GM12878 (cell line): ENCODE measurements around the gene CEP295NL. TPM values are rescaled to one million over a fixed set of nuclear protein-coding genes. Genes with fewer than 3 reads are reported as not detected.

Experiments used
- ATAC-seq: fragments of 200-7000 bp; cut with Tn5 transposase; 3 replicates; pipeline ENCODE4 v1.9.1; 2020; ENCODE audit warnings: mild to moderate bottlenecking, moderate library complexity
- BruUV-seq: library from RNA; stranded (reverse); fragments of 400-500 nt; replicated peaks from 2 replicates; lab custom pipeline; 2021; lab: Mats Ljungman, UMichigan
- CTCF ChIA-PET: fragments of 300-600 bp; sonication (Branson Sonifier 250); formaldehyde crosslinking; extraction: SDS; loops from one replicate; lab custom pipeline; 2021; ENCODE audit warnings: inconsistent platforms; lab: Yijun Ruan, JAX
- POLR2A ChIA-PET: fragments of 350-600 bp; formaldehyde crosslinking; extraction: SDS; loops from one replicate; lab custom pipeline; 2021; ENCODE audit warnings: inconsistent platforms; lab: Charles Lee
- RAD21 ChIA-PET: fragments of 300-600 bp; sonication (Branson Sonifier 250); formaldehyde crosslinking; loops from one replicate; lab custom pipeline; 2023; ENCODE audit warnings: antibody characterized with exemption; ENCODE audit not compliant: unreplicated experiment; lab: Charles Lee
- SMC1A ChIA-PET: fragments of 300-600 bp; sonication (Branson Sonifier 250); formaldehyde crosslinking; loops from one replicate; lab custom pipeline; 2023; ENCODE audit not compliant: unreplicated experiment, uncharacterized antibody; lab: Charles Lee
- DNase-seq: peaks from one replicate; pipeline ENCODE4 v3.0.0-alpha.2; 2011; ENCODE audit warnings: low read depth, low spot score
- FAIRE-seq: peaks from 3 replicates; lab custom pipeline; 2011; peaks lifted over from hg19 to GRCh38; lab: Jason Lieb, UNC
- H2AFZ ChIP-seq: 2 replicates; pipeline ENCODE4 v1.6.0; 2011; ENCODE audit warnings: low read depth, low read length, control low read depth; ENCODE audit not compliant: control insufficient read depth
- H3K27ac ChIP-seq: 2 replicates; pipeline ENCODE4 v1.5.1; 2011; ENCODE audit warnings: control low read depth; ENCODE audit not compliant: control insufficient read depth, insufficient read depth
- H3K27me3 ChIP-seq, 2 experiments: replicated peaks in 1 of 2; 2 replicates each; pipeline versions ENCODE4 v1.6.0 to v1.6.1; 2011; ENCODE audit warnings: low read length in 1 of 2; ENCODE audit not compliant: control insufficient read depth in 2 of 2, insufficient read depth in 2 of 2
- H3K36me3 ChIP-seq, 2 experiments: 2 replicates each; pipeline ENCODE4 v1.5.1; 2011; ENCODE audit warnings: low read length in 1 of 2; ENCODE audit not compliant: control insufficient read depth in 2 of 2, insufficient read depth in 2 of 2
- H3K4me1 ChIP-seq: 2 replicates; pipeline ENCODE4 v1.6.1; 2011; ENCODE audit warnings: mild to moderate bottlenecking, low read length, moderate library complexity, mixed read lengths; ENCODE audit not compliant: control insufficient read depth, insufficient read depth
- H3K4me2 ChIP-seq: 2 replicates; pipeline ENCODE4 v1.6.0; 2011; ENCODE audit warnings: control low read depth; ENCODE audit not compliant: control insufficient read depth, insufficient read depth
- H3K4me3 ChIP-seq: fragments of 200-600 bp; sonication (generic); 2 replicates; pipeline ENCODE4 v1.5.1; 2016
- H3K79me2 ChIP-seq: 2 replicates; pipeline ENCODE4 v1.6.0; 2011; ENCODE audit warnings: low read length; ENCODE audit not compliant: control insufficient read depth, insufficient read depth
- H3K9ac ChIP-seq: 2 replicates; pipeline ENCODE4 v1.8.0; 2011; ENCODE audit warnings: low read length, control low read depth, mixed read lengths; ENCODE audit not compliant: control insufficient read depth, insufficient read depth
- H3K9me3 ChIP-seq: replicated peaks from 3 replicates; pipeline ENCODE4 v1.5.1; 2011; ENCODE audit warnings: mild to moderate bottlenecking, low read length; ENCODE audit not compliant: control insufficient read depth, insufficient read depth
- H4K20me1 ChIP-seq: 2 replicates; pipeline ENCODE4 v1.6.0; 2011; ENCODE audit not compliant: control insufficient read depth, insufficient read depth
- E2F8 ChIP-seq: fragments of 450-650 bp; IDR thresholded peaks from 2 replicates; pipeline ENCODE4 v1.6.1; 2018; ENCODE audit warnings: mild to moderate bottlenecking, low read depth, moderate library complexity; ENCODE audit not compliant: partially characterized antibody
- JUNB ChIP-seq: IDR thresholded peaks from 2 replicates; pipeline ENCODE4 v1.6.1; 2016; ENCODE audit warnings: antibody characterized with exemption, mild to moderate bottlenecking
- MYB ChIP-seq: fragments of 150-350 bp; IDR thresholded peaks from 2 replicates; pipeline ENCODE4 v1.6.1; 2014; ENCODE audit warnings: mild to moderate bottlenecking, low read depth, low read length, borderline replicate concordance
- PKNOX1 ChIP-seq: fragments of 450-650 bp; IDR thresholded peaks from 2 replicates; pipeline ENCODE4 v1.6.1; 2016; ENCODE audit warnings: mild to moderate bottlenecking
- RAD21 ChIP-seq: IDR thresholded peaks from 2 replicates; pipeline ENCODE4 v1.6.1; 2011; ENCODE audit warnings: mild to moderate bottlenecking, low read depth, low read length, moderate library complexity; ENCODE audit not compliant: insufficient read depth
- SPI1 ChIP-seq: IDR thresholded peaks from 2 replicates; pipeline ENCODE4 v1.6.1; 2011; ENCODE audit warnings: low read depth, mild to moderate bottlenecking, low read length, moderate library complexity, borderline replicate concordance; ENCODE audit not compliant: insufficient read depth
- SREBF2 ChIP-seq: IDR thresholded peaks from 2 replicates; pipeline ENCODE4 v1.6.1; 2012; ENCODE audit warnings: mild to moderate bottlenecking, low read length
- TBL1XR1 ChIP-seq: IDR thresholded peaks from 2 replicates; pipeline ENCODE4 v1.6.1; 2012; ENCODE audit warnings: low read depth, low read length, improper control_type of control experiment
- WRNIP1 ChIP-seq: IDR thresholded peaks from 2 replicates; pipeline ENCODE4 v1.6.1; 2011; ENCODE audit warnings: low read depth, low read length, improper control_type of control experiment, borderline replicate concordance
- WGBS: methylation state at CpG from one replicate; pipeline ENCODE4 v1.1.6; 2016; ENCODE audit warnings: low lambda C conversion rate; ENCODE audit not compliant: insufficient replicate concordance, insufficient coverage; ENCODE audit errors: missing lambda C conversion rate; 5-methylcytosine and 5-hydroxymethylcytosine counted together
- in situ Hi-C: fragments of 300-500 bp; cut with MboI; formaldehyde crosslinking; loops from 9 replicates; pipeline ENCODE4 v1.14.3; 2018; ENCODE audit warnings: mixed read lengths
- intact Hi-C: fragments of 100-400 bp; cut with micrococcal nuclease; formaldehyde crosslinking; loops from one replicate; pipeline ENCODE4 v1.14.2; 2022; ENCODE audit not compliant: unreplicated experiment
- polyA plus RNA-seq, 11 experiments: library from polyadenylated mRNA; depleted of rRNA in 4 of 11; unstranded in 6 of 11; stranded (reverse) in 5 of 11; fragments of >200 nt; fragmentation: Nextera tagmentation in 4 of 11; fragmentation: Illumina TruSeq in 1 of 11; extraction: Ambion mirVana in 4 of 11; extraction: Trizol in 1 of 11; gene quantifications; 1 replicate in 1 of 11; 2 replicates in 10 of 11; pipeline versions ENCODE4 v1.2.1 to v1.2.3, GENCODE V29; 2011 to 2016; ENCODE audit warnings: inconsistent platforms in 2 of 11, missing spikeins in 2 of 11, low read depth in 1 of 11
- total RNA-seq, 4 experiments: library from RNA; depleted of rRNA in 3 of 4; stranded (reverse); fragments of >200 nt in 3 of 4; fragmentation: Illumina TruSeq in 1 of 4; extraction: Trizol in 1 of 4; gene quantifications; 2 replicates each; pipeline versions ENCODE4 v1.2.1 to v1.2.3, GENCODE V29; 2013 to 2021
- TF ChIP-seq, protein P1 (sequence below), 3 experiments: IDR thresholded peaks in 2 of 3; conservative IDR thresholded peaks in 1 of 3; 2 replicates each; pipeline ENCODE4 v1.5.1; 2011; ENCODE audit warnings: low read depth in 3 of 3, low read length in 3 of 3, mild to moderate bottlenecking in 3 of 3, control low read depth in 2 of 3, moderate library complexity in 2 of 3, inconsistent platforms in 1 of 3, mixed read lengths in 1 of 3; ENCODE audit not compliant: control insufficient read depth in 2 of 3, insufficient read depth in 1 of 3; ENCODE audit errors: extremely low read depth in 1 of 3
- TF ChIP-seq, protein P2 (sequence below): fragments of 450-650 bp; IDR thresholded peaks from 2 replicates; pipeline ENCODE4 v1.6.1; 2017; ENCODE audit warnings: mild to moderate bottlenecking, moderate library complexity

Gene CEP295NL
- total and polyA plus RNA-seq, 10 of the 15 experiments (the other 5 are each of a cell fraction or from before 2014, with no cell fraction given) = not detected

GRCh38 chr17:78891406-78892061, 11.5 kb downstream of the CEP295NL start:
- ChIA-PET CTCF (interaction anchor here (0.8 to 1.4 kb wide), 2 partner anchors 24 to 80 kb away, joined by 3 read pairs; no protein-coding TSS in a partner anchor), POLR2A (no interaction called here), RAD21 (no interaction called here), SMC1A (interaction anchor here (1.4 kb wide), 1 partner anchor 8 kb away, joined by 3 read pairs; no protein-coding TSS in a partner anchor)
- Histone ChIP-seq H3K4me2 (no peak overlapping the region), H3K27me3 (0 out of 4 replicates have a peak, but pooled peaks cover 0 to 2% of the 10 kb centered on the region in 2 experiments), H4K20me1 (no peaks in the 10 kb centered on the region), H3K4me1 (peaks cover 22% of the 10 kb centered on the region), H3K9ac (no peak overlapping the region), H3K36me3 (no peaks in the 10 kb centered on the region), H3K79me2 (no peaks in the 10 kb centered on the region), H2AFZ (no peak overlapping the region), H3K27ac (no peak overlapping the region), H3K4me3 (no peak overlapping the region), H3K9me3 (no peaks in the 10 kb centered on the region)
- ATAC-seq (no peak), FAIRE-seq (no peak), DNase-seq (no peak)
- BruUV-seq = no TSS peak
- 55% methylated on average over 19 of the region's 21 CpGs for WGBS
- in situ Hi-C loops (no loop called here), intact Hi-C loops (no loop called here)
- TF ChIP-seq PKNOX1 = no peak
- TF ChIP-seq, protein P1, sequence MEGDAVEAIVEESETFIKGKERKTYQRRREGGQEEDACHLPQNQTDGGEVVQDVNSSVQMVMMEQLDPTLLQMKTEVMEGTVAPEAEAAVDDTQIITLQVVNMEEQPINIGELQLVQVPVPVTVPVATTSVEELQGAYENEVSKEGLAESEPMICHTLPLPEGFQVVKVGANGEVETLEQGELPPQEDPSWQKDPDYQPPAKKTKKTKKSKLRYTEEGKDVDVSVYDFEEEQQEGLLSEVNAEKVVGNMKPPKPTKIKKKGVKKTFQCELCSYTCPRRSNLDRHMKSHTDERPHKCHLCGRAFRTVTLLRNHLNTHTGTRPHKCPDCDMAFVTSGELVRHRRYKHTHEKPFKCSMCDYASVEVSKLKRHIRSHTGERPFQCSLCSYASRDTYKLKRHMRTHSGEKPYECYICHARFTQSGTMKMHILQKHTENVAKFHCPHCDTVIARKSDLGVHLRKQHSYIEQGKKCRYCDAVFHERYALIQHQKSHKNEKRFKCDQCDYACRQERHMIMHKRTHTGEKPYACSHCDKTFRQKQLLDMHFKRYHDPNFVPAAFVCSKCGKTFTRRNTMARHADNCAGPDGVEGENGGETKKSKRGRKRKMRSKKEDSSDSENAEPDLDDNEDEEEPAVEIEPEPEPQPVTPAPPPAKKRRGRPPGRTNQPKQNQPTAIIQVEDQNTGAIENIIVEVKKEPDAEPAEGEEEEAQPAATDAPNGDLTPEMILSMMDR (IDR thresholded peaks at IDR 0.05 in 2 of 3, conservative IDR thresholded peaks at IDR 0.05 in 1 of 3; ENCODE audit: control insufficient read depth in 2 of 3, extremely low read depth in 1 of 3, insufficient read depth in 1 of 3, low read depth in 3 of 3, low read length in 3 of 3) = no peak
- no peak for TF ChIP-seq MYB
- no peak for TF ChIP-seq WRNIP1
- no peak for TF ChIP-seq RAD21
- no peak for TF ChIP-seq SREBF2
- TF ChIP-seq E2F8 = no peak
- no peak for TF ChIP-seq SPI1
- TF ChIP-seq JUNB = no peak
- no peak for TF ChIP-seq TBL1XR1
- TF ChIP-seq, protein P2, sequence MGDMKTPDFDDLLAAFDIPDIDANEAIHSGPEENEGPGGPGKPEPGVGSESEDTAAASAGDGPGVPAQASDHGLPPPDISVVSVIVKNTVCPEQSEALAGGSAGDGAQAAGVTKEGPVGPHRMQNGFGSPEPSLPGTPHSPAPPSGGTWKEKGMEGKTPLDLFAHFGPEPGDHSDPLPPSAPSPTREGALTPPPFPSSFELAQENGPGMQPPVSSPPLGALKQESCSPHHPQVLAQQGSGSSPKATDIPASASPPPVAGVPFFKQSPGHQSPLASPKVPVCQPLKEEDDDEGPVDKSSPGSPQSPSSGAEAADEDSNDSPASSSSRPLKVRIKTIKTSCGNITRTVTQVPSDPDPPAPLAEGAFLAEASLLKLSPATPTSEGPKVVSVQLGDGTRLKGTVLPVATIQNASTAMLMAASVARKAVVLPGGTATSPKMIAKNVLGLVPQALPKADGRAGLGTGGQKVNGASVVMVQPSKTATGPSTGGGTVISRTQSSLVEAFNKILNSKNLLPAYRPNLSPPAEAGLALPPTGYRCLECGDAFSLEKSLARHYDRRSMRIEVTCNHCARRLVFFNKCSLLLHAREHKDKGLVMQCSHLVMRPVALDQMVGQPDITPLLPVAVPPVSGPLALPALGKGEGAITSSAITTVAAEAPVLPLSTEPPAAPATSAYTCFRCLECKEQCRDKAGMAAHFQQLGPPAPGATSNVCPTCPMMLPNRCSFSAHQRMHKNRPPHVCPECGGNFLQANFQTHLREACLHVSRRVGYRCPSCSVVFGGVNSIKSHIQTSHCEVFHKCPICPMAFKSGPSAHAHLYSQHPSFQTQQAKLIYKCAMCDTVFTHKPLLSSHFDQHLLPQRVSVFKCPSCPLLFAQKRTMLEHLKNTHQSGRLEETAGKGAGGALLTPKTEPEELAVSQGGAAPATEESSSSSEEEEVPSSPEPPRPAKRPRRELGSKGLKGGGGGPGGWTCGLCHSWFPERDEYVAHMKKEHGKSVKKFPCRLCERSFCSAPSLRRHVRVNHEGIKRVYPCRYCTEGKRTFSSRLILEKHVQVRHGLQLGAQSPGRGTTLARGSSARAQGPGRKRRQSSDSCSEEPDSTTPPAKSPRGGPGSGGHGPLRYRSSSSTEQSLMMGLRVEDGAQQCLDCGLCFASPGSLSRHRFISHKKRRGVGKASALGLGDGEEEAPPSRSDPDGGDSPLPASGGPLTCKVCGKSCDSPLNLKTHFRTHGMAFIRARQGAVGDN = no peak
